Breast epithelium (tissue), 4 donors: ENCODE data around the gene DAPK2. TPM values are rescaled to one million over a fixed set of nuclear protein-coding genes. Genes with fewer than 3 reads are reported as not detected.

Source experiments
- DNase-seq, 2 donors: peaks; one replicate each; pipeline ENCODE4 v3.0.0-alpha.2; 2019; ENCODE audit warnings: low spot score in 2 of 2
- H3K27ac ChIP-seq, 2 donors: fragments of 200-600 bp; sonication (generic) in 1 of 2; one replicate each; pipeline ENCODE4 v1.5.1; 2016 to 2019; ENCODE audit warnings: mild to moderate bottlenecking in 1 of 2
- H3K27me3 ChIP-seq, 2 donors: fragments of 200-600 bp; sonication (generic) in 1 of 2; one replicate each; pipeline versions ENCODE4 v1.5.1 to v1.6.0; 2017 to 2019; ENCODE audit warnings: control low read depth in 1 of 2, mild to moderate bottlenecking in 1 of 2
- H3K36me3 ChIP-seq: fragments of 200-600 bp; one replicate; pipeline ENCODE4 v1.5.1; 2019
- H3K4me1 ChIP-seq, 2 donors: fragments of 200-600 bp; sonication (generic); one replicate each; pipeline ENCODE4 v1.5.1; 2016 to 2019; ENCODE audit warnings: control low read depth in 1 of 2
- H3K4me3 ChIP-seq, 3 donors: fragments of 200-600 bp; sonication (generic); 1 replicate in 2 of 3; 2 replicates in 1 of 3; pipeline ENCODE4 v1.5.1; 2016 to 2019; ENCODE audit warnings: mild to moderate bottlenecking in 3 of 3, moderate library complexity in 2 of 3
- H3K9me3 ChIP-seq, 2 donors: fragments of 200-600 bp; sonication (generic) in 1 of 2; one replicate each; pipeline ENCODE4 v1.5.1; 2016 to 2019; ENCODE audit warnings: control low read depth in 1 of 2
- CTCF ChIP-seq, 3 donors: fragments of 450-650 bp; IDR thresholded peaks; one replicate each; pipeline ENCODE4 v1.5.1; 2016 to 2017; ENCODE audit warnings: antibody characterized with exemption in 3 of 3, mild to moderate bottlenecking in 3 of 3, moderate library complexity in 3 of 3
- POLR2A ChIP-seq: fragments of 450-650 bp; IDR thresholded peaks from one replicate; pipeline ENCODE4 v1.6.1; 2016; ENCODE audit warnings: antibody characterized with exemption, mild to moderate bottlenecking, moderate library complexity
- POLR2AphosphoS5 ChIP-seq, 3 donors: sonication (generic); formaldehyde crosslinking; IDR thresholded peaks; one replicate each; pipeline ENCODE4 v1.6.1; 2017; ENCODE audit warnings: antibody characterized with exemption in 3 of 3
- intact Hi-C: fragments of 100-400 bp; cut with DNase I; formaldehyde crosslinking; loops from one replicate; pipeline ENCODE4 v1.15.1; 2023; ENCODE audit warnings: low total_unique reads
- total RNA-seq, 3 donors: library from RNA; depleted of rRNA; stranded (reverse); fragments of >200 nt; gene quantifications; one replicate each; pipeline ENCODE4 v1.1.0, GENCODE V29; 2016

DAPK2 gene
- total RNA-seq, 3 donors from 2014 or later = 23.6 to 37.3 (median 29.6) TPM

- no peaks in the 10 kb centered on the region for H3K9me3 ChIP-seq
- H3K4me1 ChIP-seq = no peaks in the 10 kb centered on the region
- no peak for DNase-seq
- no peaks in the 10 kb centered on the region for H3K36me3 ChIP-seq
- intact Hi-C loops = no loop called here
- TF ChIP-seq POLR2A (no peak), POLR2AphosphoS5 (IDR thresholded peaks at IDR 0.05) (no peak), CTCF (IDR thresholded peaks at IDR 0.05) (no peak)
- H3K4me3 ChIP-seq = no peak overlapping the region
- H3K27ac ChIP-seq = no peak overlapping the region
- no peaks in the 10 kb centered on the region for H3K27me3 ChIP-seq
These were observed 2.6 kb upstream of the DAPK2 start for GRCh38 chr15:64048781-64049460.

- TF ChIP-seq POLR2AphosphoS5 (IDR thresholded peaks at IDR 0.05) (no peak), CTCF (IDR thresholded peaks at IDR 0.05) (no peak), POLR2A (no peak)
- Histone ChIP-seq H3K4me3 (peak overlapping the region; percentile 51 to 81 (median 73)), H3K9me3 (no peaks in the 10 kb centered on the region), H3K4me1 (no peaks in the 10 kb centered on the region), H3K27ac (peak overlapping the region; percentile 74 to 76), H3K27me3 (no peaks in the 10 kb centered on the region), H3K36me3 (no peaks in the 10 kb centered on the region)
- intact Hi-C loops = no loop called here
- DNase-seq = no peak
These were observed 388 bp downstream of the DAPK2 start for GRCh38 chr15:64045774-64046420.

- no peak overlapping the region for H3K27ac ChIP-seq
These were observed 1.2 kb downstream of the DAPK2 start for GRCh38 chr15:64045101-64045435.

GRCh38 chr15:64044300-64045100 lies 1.8 kb downstream of the DAPK2 start:
- Histone ChIP-seq H3K27me3 (no peaks in the 10 kb centered on the region), H3K9me3 (no peaks in the 10 kb centered on the region), H3K36me3 (no peaks in the 10 kb centered on the region), H3K4me3 (peak overlapping the region in 2 of 3 donors; percentile 73 to 81), H3K4me1 (no peaks in the 10 kb centered on the region), H3K27ac (no peak overlapping the region)
- no peak for DNase-seq
- no peak for TF ChIP-seq CTCF (IDR thresholded peaks at IDR 0.05)
- no peak for TF ChIP-seq POLR2A
- no peak for TF ChIP-seq POLR2AphosphoS5 (IDR thresholded peaks at IDR 0.05)
- intact Hi-C loops = no loop called here

More at GRCh38 chr15:64045101-64045435, 1.2 kb downstream of the DAPK2 start:
- no peak for DNase-seq
- Histone ChIP-seq H3K4me3 (peak overlapping the region in 2 of 3 donors; percentile 73 to 81), H3K4me1 (no peaks in the 10 kb centered on the region), H3K27me3 (no peaks in the 10 kb centered on the region), H3K36me3 (no peaks in the 10 kb centered on the region), H3K9me3 (no peaks in the 10 kb centered on the region)
- intact Hi-C loops = no loop called here
- no peak for TF ChIP-seq CTCF (IDR thresholded peaks at IDR 0.05)
- TF ChIP-seq POLR2AphosphoS5 (IDR thresholded peaks at IDR 0.05) = no peak
- TF ChIP-seq POLR2A = no peak
